ENCODE data around the gene CDHR2.
A peak's percentile ranks its signal among the peaks of the same experiment; 100 is the strongest.

Gene CDHR2

GRCh38 chr5:176575488-176576422, 26.6 kb downstream of the CDHR2 start:
- no peak for TF ChIP-seq MAX (IDR thresholded peaks at IDR 0.05)
- no peak for TF ChIP-seq EP300 (IDR thresholded peaks at IDR 0.05; ENCODE audit: borderline replicate concordance)
- TF ChIP-seq CEBPB (IDR thresholded peaks at IDR 0.05) = no peak
- TF ChIP-seq NFIC (IDR thresholded peaks at IDR 0.05) = no peak
- TF ChIP-seq RAD21 (IDR thresholded peaks at IDR 0.05; ENCODE audit: low read depth) = no peak
- TF ChIP-seq TAF1 (IDR thresholded peaks at IDR 0.05; ENCODE audit: low read depth) = no peak
- no peak for TF ChIP-seq FOXM1 (IDR thresholded peaks at IDR 0.05; ENCODE audit: borderline replicate concordance, low read depth)
- no peak for TF ChIP-seq TEAD4 (IDR thresholded peaks at IDR 0.05)
- no peak for TF ChIP-seq TCF12 (IDR thresholded peaks at IDR 0.05; ENCODE audit: low read depth)
- TF ChIP-seq EGR1 (IDR thresholded peaks at IDR 0.05) = no peak

GRCh38 chr5:176577312-176578176, 28.4 kb downstream of the CDHR2 start:
- TF ChIP-seq EGR1 (IDR thresholded peaks at IDR 0.05) (no peak), CREB1 (IDR thresholded peaks at IDR 0.05; ENCODE audit: low read depth) (no peak), CEBPB (IDR thresholded peaks at IDR 0.05) (no peak), NFIC (IDR thresholded peaks at IDR 0.05) (no peak), YY1 (IDR thresholded peaks at IDR 0.05; ENCODE audit: low read depth) (no peak), TCF12 (IDR thresholded peaks at IDR 0.05; ENCODE audit: low read depth) (no peak), USF1 (IDR thresholded peaks at IDR 0.05) (no peak), FOXM1 (IDR thresholded peaks at IDR 0.05; ENCODE audit: borderline replicate concordance, low read depth) (no peak), RAD21 (IDR thresholded peaks at IDR 0.05; ENCODE audit: low read depth) (no peak), TEAD4 (IDR thresholded peaks at IDR 0.05) (no peak), ZBTB7A (IDR thresholded peaks at IDR 0.05; ENCODE audit: low read depth) (no peak), MAX (IDR thresholded peaks at IDR 0.05) (no peak), EP300 (IDR thresholded peaks at IDR 0.05; ENCODE audit: borderline replicate concordance) (no peak), TAF1 (IDR thresholded peaks at IDR 0.05; ENCODE audit: low read depth) (no peak)
- TF ChIP-seq, protein P1, sequence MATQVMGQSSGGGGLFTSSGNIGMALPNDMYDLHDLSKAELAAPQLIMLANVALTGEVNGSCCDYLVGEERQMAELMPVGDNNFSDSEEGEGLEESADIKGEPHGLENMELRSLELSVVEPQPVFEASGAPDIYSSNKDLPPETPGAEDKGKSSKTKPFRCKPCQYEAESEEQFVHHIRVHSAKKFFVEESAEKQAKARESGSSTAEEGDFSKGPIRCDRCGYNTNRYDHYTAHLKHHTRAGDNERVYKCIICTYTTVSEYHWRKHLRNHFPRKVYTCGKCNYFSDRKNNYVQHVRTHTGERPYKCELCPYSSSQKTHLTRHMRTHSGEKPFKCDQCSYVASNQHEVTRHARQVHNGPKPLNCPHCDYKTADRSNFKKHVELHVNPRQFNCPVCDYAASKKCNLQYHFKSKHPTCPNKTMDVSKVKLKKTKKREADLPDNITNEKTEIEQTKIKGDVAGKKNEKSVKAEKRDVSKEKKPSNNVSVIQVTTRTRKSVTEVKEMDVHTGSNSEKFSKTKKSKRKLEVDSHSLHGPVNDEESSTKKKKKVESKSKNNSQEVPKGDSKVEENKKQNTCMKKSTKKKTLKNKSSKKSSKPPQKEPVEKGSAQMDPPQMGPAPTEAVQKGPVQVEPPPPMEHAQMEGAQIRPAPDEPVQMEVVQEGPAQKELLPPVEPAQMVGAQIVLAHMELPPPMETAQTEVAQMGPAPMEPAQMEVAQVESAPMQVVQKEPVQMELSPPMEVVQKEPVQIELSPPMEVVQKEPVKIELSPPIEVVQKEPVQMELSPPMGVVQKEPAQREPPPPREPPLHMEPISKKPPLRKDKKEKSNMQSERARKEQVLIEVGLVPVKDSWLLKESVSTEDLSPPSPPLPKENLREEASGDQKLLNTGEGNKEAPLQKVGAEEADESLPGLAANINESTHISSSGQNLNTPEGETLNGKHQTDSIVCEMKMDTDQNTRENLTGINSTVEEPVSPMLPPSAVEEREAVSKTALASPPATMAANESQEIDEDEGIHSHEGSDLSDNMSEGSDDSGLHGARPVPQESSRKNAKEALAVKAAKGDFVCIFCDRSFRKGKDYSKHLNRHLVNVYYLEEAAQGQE (IDR thresholded peaks at IDR 0.05; ENCODE audit: low read depth) = no peak

DNA sequence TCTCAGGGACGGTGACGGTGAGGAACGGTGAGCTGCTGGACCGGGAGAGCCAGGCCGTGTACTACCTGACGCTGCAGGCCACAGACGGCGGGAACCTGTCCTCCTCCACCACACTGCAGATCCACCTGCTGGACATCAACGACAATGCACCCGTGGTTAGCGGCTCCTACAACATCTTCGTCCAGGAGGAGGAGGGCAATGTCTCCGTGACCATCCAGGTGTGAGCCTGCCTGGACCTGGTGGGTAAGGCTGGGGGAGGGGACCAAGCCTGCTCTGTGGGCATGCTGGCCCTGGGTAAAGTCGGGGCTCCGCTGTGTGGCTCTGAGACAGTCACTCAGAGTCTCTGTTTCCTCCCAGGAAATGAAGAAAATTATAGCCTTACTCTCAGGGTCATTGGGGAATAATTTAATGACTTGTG, 29.3 kb downstream of the CDHR2 start:
- no peak for TF ChIP-seq NFIC (IDR thresholded peaks at IDR 0.05)
- no peak for TF ChIP-seq TAF1 (IDR thresholded peaks at IDR 0.05; ENCODE audit: low read depth)
- no peak for TF ChIP-seq TEAD4 (IDR thresholded peaks at IDR 0.05)
- no peak for TF ChIP-seq TCF12 (IDR thresholded peaks at IDR 0.05; ENCODE audit: low read depth)
- TF ChIP-seq, protein P1 (IDR thresholded peaks at IDR 0.05; ENCODE audit: low read depth) = no peak
- peak; percentile 86 for TF ChIP-seq MAX (IDR thresholded peaks at IDR 0.05)
- TF ChIP-seq USF1 (IDR thresholded peaks at IDR 0.05) = no peak
- no peak for TF ChIP-seq CEBPB (IDR thresholded peaks at IDR 0.05)
- no peak for TF ChIP-seq CREB1 (IDR thresholded peaks at IDR 0.05; ENCODE audit: low read depth)
- TF ChIP-seq EGR1 (IDR thresholded peaks at IDR 0.05) = no peak
- TF ChIP-seq EP300 (IDR thresholded peaks at IDR 0.05; ENCODE audit: borderline replicate concordance) = no peak
- TF ChIP-seq RAD21 (IDR thresholded peaks at IDR 0.05; ENCODE audit: low read depth) = peak; percentile 61; the same call in 1 of the 2 replicates

GRCh38 chr5:176579323-176579722, 30.2 kb downstream of the CDHR2 start:
- TF ChIP-seq CEBPB (IDR thresholded peaks at IDR 0.05) = no peak
- TF ChIP-seq CREB1 (IDR thresholded peaks at IDR 0.05; ENCODE audit: low read depth) = no peak
- TF ChIP-seq MAX (IDR thresholded peaks at IDR 0.05) = no peak
- TF ChIP-seq RAD21 (IDR thresholded peaks at IDR 0.05; ENCODE audit: low read depth) = no peak
- TF ChIP-seq USF1 (IDR thresholded peaks at IDR 0.05) = no peak
- no peak for TF ChIP-seq EP300 (IDR thresholded peaks at IDR 0.05; ENCODE audit: borderline replicate concordance)
